ENCODE data around the gene PDE7B. TPM values are rescaled to one million over a fixed set of nuclear protein-coding genes. Genes with fewer than 3 reads are reported as not detected.

PDE7B gene
- total and polyA plus RNA-seq, 9 of the 15 experiments (the other 6 are each of a cell fraction or from before 2014, with no cell fraction given), result 0.01 TPM; not detected in 8

DNA sequence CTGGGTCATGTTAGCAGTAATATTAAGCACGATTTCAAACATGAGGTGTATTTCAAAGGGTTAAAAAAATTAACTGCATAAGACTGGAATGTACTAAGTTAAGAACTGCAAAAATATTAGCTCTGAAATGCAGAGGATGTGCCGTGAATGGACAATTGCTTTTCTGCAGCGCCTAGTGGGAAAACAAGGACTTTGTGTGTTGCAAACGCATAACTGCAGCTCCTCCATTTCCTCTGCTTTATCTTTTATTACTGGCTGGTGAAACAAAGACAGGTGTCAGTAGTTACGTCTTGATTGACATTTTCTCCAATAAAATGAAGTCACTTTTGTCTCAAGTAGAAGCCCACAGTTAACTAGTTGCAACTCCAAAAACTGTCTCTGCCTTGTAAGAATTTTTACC, 1.7 kb downstream of the PDE7B start (continued):
- TF ChIP-seq, protein P1, sequence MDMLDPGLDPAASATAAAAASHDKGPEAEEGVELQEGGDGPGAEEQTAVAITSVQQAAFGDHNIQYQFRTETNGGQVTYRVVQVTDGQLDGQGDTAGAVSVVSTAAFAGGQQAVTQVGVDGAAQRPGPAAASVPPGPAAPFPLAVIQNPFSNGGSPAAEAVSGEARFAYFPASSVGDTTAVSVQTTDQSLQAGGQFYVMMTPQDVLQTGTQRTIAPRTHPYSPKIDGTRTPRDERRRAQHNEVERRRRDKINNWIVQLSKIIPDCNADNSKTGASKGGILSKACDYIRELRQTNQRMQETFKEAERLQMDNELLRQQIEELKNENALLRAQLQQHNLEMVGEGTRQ (CRISPR knock-in tag; IDR thresholded peaks at IDR 0.05), result no peak
- TF ChIP-seq ZNF444 (CRISPR knock-in tag; IDR thresholded peaks at IDR 0.05), result no peak

DNA sequence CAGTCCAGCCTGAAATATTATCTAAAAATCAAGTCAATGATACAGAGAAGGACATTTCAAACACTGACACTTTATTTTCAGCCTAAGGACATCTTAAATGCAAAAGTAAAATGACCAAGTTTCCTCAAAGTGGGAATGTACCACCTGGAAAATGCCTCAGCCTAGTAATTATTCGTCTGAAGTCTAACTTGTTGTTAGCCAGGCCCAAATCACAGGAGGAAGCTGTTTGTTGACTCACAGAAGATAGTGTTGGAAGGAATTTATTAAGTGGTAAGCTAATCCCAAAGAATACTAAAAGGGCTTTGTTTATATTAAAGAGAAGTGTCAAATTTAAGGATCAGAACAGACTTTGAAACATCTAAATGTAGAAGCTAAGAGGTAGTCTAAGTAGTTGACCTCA, 2.5 kb downstream of the PDE7B start:
- no peak overlapping the region for H3K4me2 ChIP-seq (ENCODE audit: insufficient read depth, low read length)
- no peaks in the 10 kb centered on the region for H3K9me3 ChIP-seq (replicated peaks; ENCODE audit: control insufficient read depth, insufficient read depth, low read depth, low read length)
- H3K36me3 ChIP-seq (ENCODE audit: control insufficient read depth, insufficient read depth, low read length), result no peaks in the 10 kb centered on the region
- no peak overlapping the region for H2AFZ ChIP-seq (ENCODE audit: low read depth, low read length)
- in situ Hi-C loops (cut with MboI) (no loop called here), intact Hi-C loops (cut with micrococcal nuclease) (no loop called here)
- no peaks in the 10 kb centered on the region for H3K4me1 ChIP-seq (replicated peaks in 1 of 2; ENCODE audit: control insufficient read depth in 2 of 2, insufficient read depth in 2 of 2, low read length in 2 of 2)
- H3K9ac ChIP-seq (ENCODE audit: insufficient read depth in 1 of 2, low read depth in 2 of 2, low read length in 2 of 2), result no peak overlapping the region
- 0% methylated on average over 1 of the region's 1 CpG for WGBS (ENCODE audit: insufficient coverage, low coverage, missing lambda C conversion rate)
- no peak for ATAC-seq
- no peaks in the 10 kb centered on the region for H3K9me1 ChIP-seq (ENCODE audit: control insufficient read depth, insufficient read depth, low read length)
- no TSS peak for BruUV-seq (replicated peaks)
- H3K79me2 ChIP-seq (ENCODE audit: control insufficient read depth, insufficient read depth, low read length), result no peaks in the 10 kb centered on the region
- H3K27ac ChIP-seq (ENCODE audit: extremely low read depth, low read depth, low read length), result no peak overlapping the region
- ChIA-PET POLR2A (interaction anchor here (0.7 to 1.7 kb wide), 4 partner anchors 11 to 395 kb away, joined by 3 to 8 read pairs (median 3); no protein-coding TSS in a partner anchor), CTCF (ENCODE audit: low intra/inter-chr PET ratio) (no interaction called here)
- no peaks in the 10 kb centered on the region; a peak in 1 of 5 replicates for H3K27me3 ChIP-seq (ENCODE audit: control insufficient read depth in 2 of 2, insufficient read depth in 2 of 2, low read length in 2 of 2)
- no peak for TF ChIP-seq TGIF2 (CRISPR knock-in tag; IDR thresholded peaks at IDR 0.05)
- TF ChIP-seq FOXK2 (conservative IDR thresholded peaks at IDR 0.05 in 1 of 2, IDR thresholded peaks at IDR 0.05 in 1 of 2; ENCODE audit: low read depth in 2 of 2), result no peak
- TF ChIP-seq, protein P2, sequence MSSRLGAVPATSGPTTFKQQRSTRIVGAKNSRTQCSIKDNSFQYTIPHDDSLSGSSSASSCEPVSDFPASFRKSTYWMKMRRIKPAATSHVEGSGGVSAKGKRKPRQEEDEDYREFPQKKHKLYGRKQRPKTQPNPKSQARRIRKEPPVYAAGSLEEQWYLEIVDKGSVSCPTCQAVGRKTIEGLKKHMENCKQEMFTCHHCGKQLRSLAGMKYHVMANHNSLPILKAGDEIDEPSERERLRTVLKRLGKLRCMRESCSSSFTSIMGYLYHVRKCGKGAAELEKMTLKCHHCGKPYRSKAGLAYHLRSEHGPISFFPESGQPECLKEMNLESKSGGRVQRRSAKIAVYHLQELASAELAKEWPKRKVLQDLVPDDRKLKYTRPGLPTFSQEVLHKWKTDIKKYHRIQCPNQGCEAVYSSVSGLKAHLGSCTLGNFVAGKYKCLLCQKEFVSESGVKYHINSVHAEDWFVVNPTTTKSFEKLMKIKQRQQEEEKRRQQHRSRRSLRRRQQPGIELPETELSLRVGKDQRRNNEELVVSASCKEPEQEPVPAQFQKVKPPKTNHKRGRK (tag; IDR thresholded peaks at IDR 0.05), result no peak
- TF ChIP-seq BRD4 (IDR thresholded peaks at IDR 0.05), result no peak
- TF ChIP-seq, protein P3, sequence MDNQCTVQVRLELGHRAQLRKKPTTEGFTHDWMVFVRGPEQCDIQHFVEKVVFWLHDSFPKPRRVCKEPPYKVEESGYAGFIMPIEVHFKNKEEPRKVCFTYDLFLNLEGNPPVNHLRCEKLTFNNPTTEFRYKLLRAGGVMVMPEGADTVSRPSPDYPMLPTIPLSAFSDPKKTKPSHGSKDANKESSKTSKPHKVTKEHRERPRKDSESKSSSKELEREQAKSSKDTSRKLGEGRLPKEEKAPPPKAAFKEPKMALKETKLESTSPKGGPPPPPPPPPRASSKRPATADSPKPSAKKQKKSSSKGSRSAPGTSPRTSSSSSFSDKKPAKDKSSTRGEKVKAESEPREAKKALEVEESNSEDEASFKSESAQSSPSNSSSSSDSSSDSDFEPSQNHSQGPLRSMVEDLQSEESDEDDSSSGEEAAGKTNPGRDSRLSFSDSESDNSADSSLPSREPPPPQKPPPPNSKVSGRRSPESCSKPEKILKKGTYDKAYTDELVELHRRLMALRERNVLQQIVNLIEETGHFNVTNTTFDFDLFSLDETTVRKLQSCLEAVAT (IDR thresholded peaks at IDR 0.05), result no peak
- TF ChIP-seq ZNF507 (tag; conservative IDR thresholded peaks at IDR 0.05), result no peak
- TF ChIP-seq, protein P4, sequence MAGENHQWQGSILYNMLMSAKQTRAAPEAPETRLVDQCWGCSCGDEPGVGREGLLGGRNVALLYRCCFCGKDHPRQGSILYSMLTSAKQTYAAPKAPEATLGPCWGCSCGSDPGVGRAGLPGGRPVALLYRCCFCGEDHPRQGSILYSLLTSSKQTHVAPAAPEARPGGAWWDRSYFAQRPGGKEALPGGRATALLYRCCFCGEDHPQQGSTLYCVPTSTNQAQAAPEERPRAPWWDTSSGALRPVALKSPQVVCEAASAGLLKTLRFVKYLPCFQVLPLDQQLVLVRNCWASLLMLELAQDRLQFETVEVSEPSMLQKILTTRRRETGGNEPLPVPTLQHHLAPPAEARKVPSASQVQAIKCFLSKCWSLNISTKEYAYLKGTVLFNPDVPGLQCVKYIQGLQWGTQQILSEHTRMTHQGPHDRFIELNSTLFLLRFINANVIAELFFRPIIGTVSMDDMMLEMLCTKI (IDR thresholded peaks at IDR 0.05; ENCODE audit: partially characterized antibody), result no peak
- no peaks in the 10 kb centered on the region for H4K20me1 ChIP-seq (replicated peaks; ENCODE audit: control insufficient read depth, insufficient read depth, low read length)
- no peak overlapping the region for H3K4me3 ChIP-seq
- DNase-seq (ENCODE audit: extremely low read depth in 1 of 4, low spot score in 3 of 4), result no peak
- no peak for FAIRE-seq
